ENCODE measurements around the gene SLC35G2. TPM values are rescaled to one million over a fixed set of nuclear protein-coding genes. Genes with fewer than 3 reads are reported as not detected.
A peak's percentile ranks its signal among the peaks of the same experiment; 100 is the strongest.
"Not testable (repeated sequence)": the region's sequence is repeated elsewhere in the genome, so short reads cannot be mapped to it uniquely, and the experiment has no call there.

SLC35G2 gene
- total and polyA plus RNA-seq, 4 donors = 3.6 to 9.1 (median 5.7) TPM

DNA sequence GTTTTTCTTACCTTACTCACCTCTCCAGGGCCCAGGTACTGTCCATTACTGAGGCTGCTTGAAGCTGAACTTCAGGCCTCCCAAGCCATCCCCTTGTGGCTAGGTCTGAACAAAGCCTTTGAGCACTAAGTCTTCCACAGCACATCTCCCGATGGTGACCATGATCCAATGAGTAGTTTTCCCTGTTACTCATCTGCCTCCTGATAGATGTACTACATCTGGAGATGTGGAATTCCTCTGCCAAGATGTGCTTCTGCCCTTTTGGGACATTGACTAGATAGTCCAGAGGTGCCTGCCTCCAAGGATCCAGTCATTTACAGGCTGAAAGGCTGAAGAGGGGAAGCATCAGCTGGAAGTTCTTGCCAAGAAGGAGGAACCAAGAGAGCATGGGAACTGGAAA, 28.9 kb upstream of the SLC35G2 start:
- no peak overlapping the region for H3K27ac ChIP-seq (ENCODE audit: low read depth in 1 of 2, low read length in 1 of 2)
- no peak overlapping the region for H3K9ac ChIP-seq (ENCODE audit: insufficient read depth in 1 of 2, low read length in 2 of 2)
- TF ChIP-seq, protein P1, sequence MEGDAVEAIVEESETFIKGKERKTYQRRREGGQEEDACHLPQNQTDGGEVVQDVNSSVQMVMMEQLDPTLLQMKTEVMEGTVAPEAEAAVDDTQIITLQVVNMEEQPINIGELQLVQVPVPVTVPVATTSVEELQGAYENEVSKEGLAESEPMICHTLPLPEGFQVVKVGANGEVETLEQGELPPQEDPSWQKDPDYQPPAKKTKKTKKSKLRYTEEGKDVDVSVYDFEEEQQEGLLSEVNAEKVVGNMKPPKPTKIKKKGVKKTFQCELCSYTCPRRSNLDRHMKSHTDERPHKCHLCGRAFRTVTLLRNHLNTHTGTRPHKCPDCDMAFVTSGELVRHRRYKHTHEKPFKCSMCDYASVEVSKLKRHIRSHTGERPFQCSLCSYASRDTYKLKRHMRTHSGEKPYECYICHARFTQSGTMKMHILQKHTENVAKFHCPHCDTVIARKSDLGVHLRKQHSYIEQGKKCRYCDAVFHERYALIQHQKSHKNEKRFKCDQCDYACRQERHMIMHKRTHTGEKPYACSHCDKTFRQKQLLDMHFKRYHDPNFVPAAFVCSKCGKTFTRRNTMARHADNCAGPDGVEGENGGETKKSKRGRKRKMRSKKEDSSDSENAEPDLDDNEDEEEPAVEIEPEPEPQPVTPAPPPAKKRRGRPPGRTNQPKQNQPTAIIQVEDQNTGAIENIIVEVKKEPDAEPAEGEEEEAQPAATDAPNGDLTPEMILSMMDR (IDR thresholded peaks at IDR 0.05; ENCODE audit: control extremely low read depth, extremely low read depth) = no peak
- no peak overlapping the region for H3K4me3 ChIP-seq
- H3K27me3 ChIP-seq (ENCODE audit: control insufficient read depth in 3 of 3, insufficient read depth in 3 of 3, low read length in 2 of 3) = no peaks in the 10 kb centered on the region
- DNase-seq = no peak
- peaks cover 0 to 15% (median 0%) of the 10 kb centered on the region in 5 donors for H3K4me1 ChIP-seq (ENCODE audit: control insufficient read depth in 5 of 5, insufficient read depth in 5 of 5, low read length in 5 of 5)
- H3K9me3 ChIP-seq (ENCODE audit: control insufficient read depth in 4 of 4, insufficient read depth in 3 of 4, low read length in 3 of 4) = no peaks in the 10 kb centered on the region
- H3K36me3 ChIP-seq (ENCODE audit: control insufficient read depth in 4 of 4, insufficient read depth in 4 of 4, low read length in 4 of 4) = no peaks in the 10 kb centered on the region
- WGBS, 2 donors = 90 to 92% methylated on average over 1 of the region's 1 CpG
- no peak for ATAC-seq (ENCODE audit: insufficient read depth, low FRiP score)

DNA sequence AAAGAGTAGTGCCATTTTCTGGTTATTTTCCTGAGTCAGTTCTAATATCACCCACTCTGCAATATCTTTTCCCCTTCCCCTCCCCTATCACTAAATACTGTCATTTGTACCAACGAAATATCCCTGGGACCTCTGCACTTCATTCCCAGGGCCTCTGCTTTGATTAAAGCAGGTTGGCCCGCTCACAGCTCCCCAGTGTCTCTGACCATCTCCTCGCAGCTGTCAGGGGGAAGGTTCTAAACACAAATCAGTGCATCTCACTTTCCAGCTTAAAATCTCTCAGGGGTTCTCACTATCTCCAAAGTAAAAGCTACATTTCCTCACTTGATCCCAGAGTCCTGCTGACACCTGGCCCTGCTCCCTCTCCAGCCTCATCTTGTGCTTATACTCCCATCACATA, 28.1 kb upstream of the SLC35G2 start:
- WGBS, 2 donors = 91 to 94% methylated on average over 3 of the region's 3 CpGs
- H3K4me3 ChIP-seq = no peak overlapping the region
- no peaks in the 10 kb centered on the region for H3K9me3 ChIP-seq (ENCODE audit: control insufficient read depth in 4 of 4, insufficient read depth in 3 of 4, low read length in 3 of 4)
- TF ChIP-seq, protein P1 (IDR thresholded peaks at IDR 0.05; ENCODE audit: control extremely low read depth, extremely low read depth) = no peak
- H3K27me3 ChIP-seq (ENCODE audit: control insufficient read depth in 3 of 3, insufficient read depth in 3 of 3, low read length in 2 of 3) = no peaks in the 10 kb centered on the region
- peaks cover 0 to 15% (median 0%) of the 10 kb centered on the region in 5 donors for H3K4me1 ChIP-seq (ENCODE audit: control insufficient read depth in 5 of 5, insufficient read depth in 5 of 5, low read length in 5 of 5)
- H3K36me3 ChIP-seq (ENCODE audit: control insufficient read depth in 4 of 4, insufficient read depth in 4 of 4, low read length in 4 of 4) = no peaks in the 10 kb centered on the region
- no peak overlapping the region for H3K9ac ChIP-seq (ENCODE audit: insufficient read depth in 1 of 2, low read length in 2 of 2)
- no peak overlapping the region for H3K27ac ChIP-seq (ENCODE audit: low read depth in 1 of 2, low read length in 1 of 2)
- ATAC-seq (ENCODE audit: insufficient read depth, low FRiP score) = no peak
- no peak for DNase-seq

DNA sequence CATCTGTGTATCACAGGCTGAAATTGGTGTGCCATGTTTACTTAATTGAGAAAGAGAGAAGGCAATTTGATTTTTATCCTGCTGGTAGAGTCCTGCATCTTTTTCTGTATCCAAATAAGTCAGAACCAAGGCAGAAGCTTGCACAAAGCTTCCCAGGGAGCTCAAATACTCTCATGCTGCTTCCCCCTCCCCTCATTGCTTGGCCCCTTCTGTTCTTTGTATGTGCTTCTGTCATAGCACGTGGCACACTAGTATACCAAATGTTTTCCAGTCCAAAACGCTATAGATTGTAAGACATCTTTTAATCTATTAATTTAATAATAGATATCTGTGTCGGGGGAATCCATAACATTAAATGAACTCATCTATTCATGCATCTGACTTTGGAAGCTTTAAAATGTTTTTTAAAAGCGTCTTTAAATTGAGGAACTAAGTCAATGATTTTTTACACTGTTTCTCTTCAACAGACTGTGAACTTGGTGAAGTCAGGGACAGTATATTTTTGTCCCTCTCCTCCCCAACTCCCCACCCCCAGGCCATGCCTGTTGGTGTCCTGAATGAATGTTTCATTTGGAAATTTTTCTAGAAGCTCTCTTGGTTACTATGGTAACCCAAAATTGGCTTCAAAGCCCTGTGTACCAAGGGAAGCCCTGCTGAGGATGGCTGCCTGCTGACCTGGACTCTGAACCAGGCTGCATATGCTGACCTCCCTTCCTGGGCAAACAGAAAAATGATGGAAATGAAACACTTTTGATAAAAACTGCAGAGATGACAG, 26.2 kb upstream of the SLC35G2 start:
- Histone ChIP-seq H3K4me1 (ENCODE audit: control insufficient read depth in 5 of 5, insufficient read depth in 5 of 5, low read length in 5 of 5) (no peaks in the 10 kb centered on the region), H3K36me3 (ENCODE audit: control insufficient read depth in 4 of 4, insufficient read depth in 4 of 4, low read length in 4 of 4) (no peaks in the 10 kb centered on the region), H3K9ac (ENCODE audit: insufficient read depth in 1 of 2, low read length in 2 of 2) (no peak overlapping the region), H3K4me3 (no peak overlapping the region), H3K9me3 (ENCODE audit: control insufficient read depth in 4 of 4, insufficient read depth in 3 of 4, low read length in 3 of 4) (no peaks in the 10 kb centered on the region), H3K27me3 (ENCODE audit: control insufficient read depth in 3 of 3, insufficient read depth in 3 of 3, low read length in 2 of 3) (no peaks in the 10 kb centered on the region), H3K27ac (ENCODE audit: low read depth in 1 of 2, low read length in 1 of 2) (no peak overlapping the region)
- ATAC-seq (ENCODE audit: insufficient read depth, low FRiP score) (no peak), DNase-seq (peak in 2 of 3 donors; percentile 15 to 23)
- 52 to 57% methylated on average over 4 of the region's 4 CpGs for whole genome bisulfite sequencing, 2 donors
- TF ChIP-seq, protein P1 (IDR thresholded peaks at IDR 0.05; ENCODE audit: control extremely low read depth, extremely low read depth) = no peak

DNA sequence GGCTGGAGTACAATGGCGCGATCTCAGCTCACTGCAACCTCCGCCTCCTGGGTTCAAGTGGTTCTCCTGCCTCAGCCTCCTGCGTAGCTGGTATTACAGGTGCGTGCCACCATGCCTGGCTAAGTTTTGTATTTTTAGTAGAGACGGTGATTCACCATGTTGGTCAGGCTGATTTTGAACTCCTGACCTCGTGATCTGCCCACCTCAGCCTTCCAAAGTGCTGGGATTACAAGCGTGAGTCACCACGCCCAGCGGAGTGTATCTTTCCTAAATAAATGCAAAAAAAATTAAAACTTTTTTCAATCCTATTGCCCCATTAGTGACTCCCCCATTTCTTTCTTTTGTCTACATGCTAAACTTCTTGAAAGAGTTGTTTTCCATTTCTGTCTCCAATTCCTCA, 17.8 kb upstream of the SLC35G2 start:
- H3K4me3 ChIP-seq; H3K27ac ChIP-seq (ENCODE audit: low read depth in 1 of 2, low read length in 1 of 2); ATAC-seq (ENCODE audit: insufficient read depth, low FRiP score); H3K9ac ChIP-seq (ENCODE audit: insufficient read depth in 1 of 2, low read length in 2 of 2); H3K9me3 ChIP-seq (ENCODE audit: control insufficient read depth in 4 of 4, insufficient read depth in 3 of 4, low read length in 3 of 4); DNase-seq; H3K27me3 ChIP-seq (ENCODE audit: control insufficient read depth in 3 of 3, insufficient read depth in 3 of 3, low read length in 2 of 3); H3K36me3 ChIP-seq (ENCODE audit: control insufficient read depth in 4 of 4, insufficient read depth in 4 of 4, low read length in 4 of 4): not testable (repeated sequence)
- H3K4me1 ChIP-seq (ENCODE audit: control insufficient read depth in 5 of 5, insufficient read depth in 5 of 5, low read length in 5 of 5) = peaks cover 0 to 12% (median 2%) of the 10 kb centered on the region in 5 donors
- WGBS, 2 donors = 96 to 99% methylated on average over 10 of the region's 10 CpGs
